RWPE2 (cell line): ENCODE data around the gene RPS6KL1.

Experiments
- ATAC-seq: fragments of 200-7000 bp; cut with Tn5 transposase; 3 replicates; pipeline ENCODE4 v1.9.1; 2021; ENCODE audit warnings: low read depth
- DNase-seq: peaks from one replicate; pipeline ENCODE4 v3.0.0-alpha.2; 2020; ENCODE audit warnings: low spot score
- H3K27ac ChIP-seq: fragments of 450-650 bp; 2 replicates; pipeline ENCODE4 v1.5.1; 2017; ENCODE audit warnings: mild to moderate bottlenecking; ENCODE audit not compliant: poor library complexity, severe bottlenecking
- H3K27me3 ChIP-seq: fragments of 250-450 bp; sonication (Bioruptor Pico); 2 replicates; pipeline ENCODE4 v1.5.1; 2021; ENCODE audit warnings: mild to moderate bottlenecking, moderate library complexity; ENCODE audit not compliant: insufficient read depth, poor library complexity, severe bottlenecking
- H3K36me3 ChIP-seq: fragments of 250-450 bp; sonication (Bioruptor Pico); 2 replicates; pipeline ENCODE4 v1.5.1; 2020; ENCODE audit warnings: low read depth, mild to moderate bottlenecking, moderate library complexity
- H3K4me1 ChIP-seq: fragments of 250-450 bp; sonication (Bioruptor Pico); 2 replicates; pipeline ENCODE4 v1.5.1; 2021; ENCODE audit warnings: mild to moderate bottlenecking, moderate library complexity; ENCODE audit not compliant: insufficient read depth, poor library complexity, severe bottlenecking
- H3K4me3 ChIP-seq: fragments of 250-450 bp; sonication (Bioruptor Pico); 2 replicates; pipeline ENCODE4 v1.5.1; 2021; ENCODE audit warnings: mild to moderate bottlenecking, moderate library complexity; ENCODE audit not compliant: severe bottlenecking
- H3K9me3 ChIP-seq: fragments of 250-450 bp; sonication (Bioruptor Pico); 2 replicates; pipeline ENCODE4 v1.5.1; 2021; ENCODE audit warnings: mild to moderate bottlenecking, moderate library complexity; ENCODE audit not compliant: severe bottlenecking
- CTCF ChIP-seq: fragments of 450-650 bp; IDR thresholded peaks from one replicate; pipeline ENCODE4 v1.5.1; 2017; ENCODE audit warnings: mild to moderate bottlenecking, moderate library complexity; ENCODE audit not compliant: poor library complexity, severe bottlenecking

RPS6KL1 gene

DNA sequence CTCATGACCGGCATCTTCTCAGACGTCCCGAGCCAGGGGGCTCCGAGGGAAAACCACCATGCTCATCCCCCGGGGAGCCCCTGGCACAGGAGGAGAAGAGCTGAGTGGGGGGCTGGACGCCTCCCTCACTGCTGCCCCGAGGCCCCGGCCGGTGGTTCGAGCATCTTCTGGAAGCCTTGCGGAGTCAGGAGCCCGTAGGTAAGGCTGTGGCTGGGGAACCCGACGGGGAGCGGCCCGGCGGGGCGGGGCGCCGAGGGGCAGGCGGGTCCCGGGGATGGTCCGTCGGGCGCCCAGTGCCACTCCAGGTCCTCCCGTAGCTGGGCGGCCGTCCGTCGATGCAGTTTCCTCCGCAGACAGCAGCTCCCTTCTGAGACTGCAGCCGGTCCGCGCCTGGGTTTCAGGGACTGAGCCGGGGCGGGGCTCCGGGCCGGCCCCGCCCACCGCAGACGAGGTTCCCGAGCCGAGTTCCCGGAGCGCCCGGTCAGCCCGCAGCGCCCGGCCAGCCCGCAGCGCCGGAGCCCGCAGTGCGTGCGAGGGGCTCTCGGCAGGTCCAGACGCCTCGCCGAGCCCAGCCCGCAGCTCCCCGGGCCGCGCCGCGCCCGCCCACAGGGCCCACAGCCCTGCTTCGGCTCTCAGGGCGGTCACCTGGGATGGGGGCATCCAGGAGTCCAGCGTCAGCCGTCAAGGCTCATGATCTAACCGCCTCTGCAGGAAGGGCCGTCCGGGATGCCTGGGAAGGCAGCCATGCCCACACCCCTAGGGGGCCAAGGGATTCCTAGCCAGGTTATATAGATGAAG lies 32.4 kb upstream of the RPS6KL1 start, which contains the start of gene PGF:
Gene PGF (minus strand): TSS at position 369 of the 798 bp plus-strand sequence. CDS start 355 bp downstream, at position 14.
- TF ChIP-seq CTCF: no peak
- Histone ChIP-seq H3K27me3 (no peaks in the 10 kb centered on the region), H3K27ac (peak within 1 kb of the TSS; percentile 23), H3K36me3 (peaks cover 28% of the 10 kb centered on the region), H3K4me1 (peaks cover 26% of the 10 kb centered on the region), H3K4me3 (peak within 1 kb of the TSS; percentile 51), H3K9me3 (no peaks in the 10 kb centered on the region)
- ATAC-seq (peak; percentile 62), DNase-seq (peak; percentile 84)

DNA sequence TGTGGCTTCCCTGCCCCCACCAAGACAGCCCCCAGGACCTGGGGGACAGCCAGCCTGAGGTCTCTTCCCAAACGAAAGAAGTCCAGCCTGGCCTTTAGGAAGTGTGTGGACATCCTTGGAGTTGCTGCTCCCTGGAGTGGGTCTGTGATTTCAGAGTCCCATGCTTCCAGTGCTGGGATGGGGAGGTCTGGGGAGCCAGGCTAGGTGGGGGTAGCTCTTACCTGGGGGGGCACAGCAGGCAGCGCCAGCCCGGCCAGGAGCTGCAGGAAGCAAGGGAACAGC lies 31.8 kb upstream of the RPS6KL1 start:
- Histone ChIP-seq H3K27ac (peak overlapping the region; percentile 23), H3K4me1 (peaks cover 20% of the 10 kb centered on the region), H3K4me3 (peak overlapping the region; percentile 51), H3K9me3 (no peaks in the 10 kb centered on the region), H3K36me3 (peaks cover 33% of the 10 kb centered on the region), H3K27me3 (no peaks in the 10 kb centered on the region)
- DNase-seq (no peak), ATAC-seq (peak; percentile 3)
- TF ChIP-seq CTCF: no peak

GRCh38 chr14:74954232-74954946 lies 31.3 kb upstream of the RPS6KL1 start:
- Histone ChIP-seq H3K36me3 (peaks cover 38% of the 10 kb centered on the region), H3K27ac (peak overlapping the region; percentile 23), H3K9me3 (no peaks in the 10 kb centered on the region), H3K27me3 (no peaks in the 10 kb centered on the region), H3K4me1 (peaks cover 15% of the 10 kb centered on the region), H3K4me3 (peak overlapping the region; percentile 51)
- peak; percentile 42 for ATAC-seq
- no peak for TF ChIP-seq CTCF
- DNase-seq: peak; percentile 71

DNA sequence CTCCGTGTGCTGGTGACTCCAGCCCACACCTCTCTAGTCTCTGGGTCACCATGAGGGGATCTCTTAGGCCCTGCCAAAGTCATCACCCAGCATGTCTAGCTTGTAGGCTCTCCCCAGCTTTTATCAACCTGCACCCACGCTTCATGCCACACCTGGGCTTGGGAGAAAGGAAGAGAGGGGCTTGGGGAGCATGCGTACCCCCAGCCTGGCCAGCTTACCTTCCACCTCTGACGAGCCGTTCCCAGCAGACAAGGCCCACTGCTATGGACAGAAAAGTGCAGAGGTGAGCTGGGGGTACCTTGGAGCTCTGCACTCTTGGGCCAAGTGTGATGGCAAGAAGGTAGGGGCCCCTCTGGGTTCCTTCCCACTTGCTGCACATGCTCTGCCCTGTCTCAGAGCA lies 30.6 kb upstream of the RPS6KL1 start:
- Histone ChIP-seq H3K4me1 (peaks cover 13% of the 10 kb centered on the region), H3K27me3 (no peaks in the 10 kb centered on the region), H3K36me3 (peaks cover 46% of the 10 kb centered on the region), H3K4me3 (peak overlapping the region; percentile 51), H3K9me3 (no peaks in the 10 kb centered on the region), H3K27ac (peak overlapping the region; percentile 23)
- no peak for DNase-seq
- ATAC-seq: no peak
- no peak for TF ChIP-seq CTCF
